Measurements from ENCODE around the gene HARS2.
"Not testable (repeated sequence)": the region's sequence is repeated elsewhere in the genome, so short reads cannot be mapped to it uniquely, and the experiment has no call there.

The HARS2 gene, protein sequence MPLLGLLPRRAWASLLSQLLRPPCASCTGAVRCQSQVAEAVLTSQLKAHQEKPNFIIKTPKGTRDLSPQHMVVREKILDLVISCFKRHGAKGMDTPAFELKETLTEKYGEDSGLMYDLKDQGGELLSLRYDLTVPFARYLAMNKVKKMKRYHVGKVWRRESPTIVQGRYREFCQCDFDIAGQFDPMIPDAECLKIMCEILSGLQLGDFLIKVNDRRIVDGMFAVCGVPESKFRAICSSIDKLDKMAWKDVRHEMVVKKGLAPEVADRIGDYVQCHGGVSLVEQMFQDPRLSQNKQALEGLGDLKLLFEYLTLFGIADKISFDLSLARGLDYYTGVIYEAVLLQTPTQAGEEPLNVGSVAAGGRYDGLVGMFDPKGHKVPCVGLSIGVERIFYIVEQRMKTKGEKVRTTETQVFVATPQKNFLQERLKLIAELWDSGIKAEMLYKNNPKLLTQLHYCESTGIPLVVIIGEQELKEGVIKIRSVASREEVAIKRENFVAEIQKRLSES

DNA sequence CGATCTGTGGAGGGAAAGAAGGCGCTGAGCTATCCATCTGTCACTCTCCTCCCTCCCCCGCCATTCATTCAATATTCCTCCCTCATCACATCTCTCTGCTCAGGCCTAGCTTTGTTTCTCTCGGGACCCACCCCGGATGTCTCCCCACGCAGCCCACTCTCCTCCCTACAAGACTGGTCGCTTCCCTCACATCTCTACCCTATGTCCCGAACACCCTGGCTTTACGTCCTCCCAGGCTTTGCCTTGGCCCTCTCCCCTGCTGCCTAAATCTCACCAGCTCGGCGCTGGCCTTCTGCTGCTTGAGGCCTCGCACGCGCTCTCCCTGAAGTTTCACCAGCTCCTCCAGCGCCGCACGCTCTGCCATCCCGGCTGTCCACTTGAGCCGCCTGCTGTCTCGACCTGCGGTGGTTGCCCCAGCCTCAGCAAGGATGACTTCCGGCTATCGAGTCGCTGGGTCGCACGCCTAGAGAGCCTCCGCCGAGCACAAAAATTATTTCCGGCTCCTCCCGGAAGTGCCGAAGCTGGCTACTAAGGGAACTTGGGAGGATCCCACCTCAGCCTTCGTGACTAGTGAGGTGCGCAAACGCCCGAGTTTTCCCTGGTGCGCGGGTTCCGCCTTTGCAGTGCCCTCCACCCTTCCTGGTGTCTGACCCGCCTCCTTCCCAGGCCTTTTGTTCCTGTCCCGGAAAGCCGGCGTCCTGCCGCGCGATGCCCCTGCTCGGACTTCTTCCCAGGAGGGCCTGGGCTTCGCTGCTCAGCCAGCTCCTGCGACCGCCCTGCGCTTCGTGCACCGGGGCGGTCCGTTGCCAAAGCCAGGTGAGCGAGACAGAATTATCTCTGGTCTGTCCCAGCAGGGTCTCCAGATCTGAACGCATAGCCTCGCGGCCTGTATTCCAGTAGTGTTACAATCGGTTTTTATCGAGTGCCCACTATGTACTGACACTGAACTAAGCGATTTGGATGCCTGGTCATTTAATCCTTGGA is at the start of gene HARS2, which contains the start of gene HARS1:
TSS of gene HARS2 (plus strand) at position 515 of the 984 bp plus-strand sequence. CDS start at position 709, 194 bp downstream.
TSS of gene HARS1 (minus strand) at position 430 of the 984 bp plus-strand sequence. CDS start at position 364, 66 bp downstream.
- DNase-seq = peak; percentile 95 to 97

DNA sequence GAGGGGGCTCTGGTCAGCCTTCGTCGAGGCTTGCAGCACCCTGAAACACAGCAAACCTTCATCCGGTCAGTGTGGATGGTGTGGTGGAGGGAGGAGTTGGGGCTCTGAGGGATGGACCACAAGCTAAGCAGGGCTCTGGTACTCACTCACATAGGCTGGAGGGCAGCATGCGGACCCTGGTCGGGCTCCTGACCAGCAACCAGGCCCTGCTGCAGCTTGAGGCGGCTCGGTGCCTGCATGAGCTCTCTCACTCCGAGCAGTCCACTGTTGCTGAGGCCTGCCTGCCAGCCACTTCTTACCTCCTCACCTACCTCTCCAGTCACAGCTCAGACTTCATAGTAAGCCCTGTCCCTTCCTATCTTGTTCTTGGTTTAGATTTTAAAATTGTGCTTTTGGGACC is 49.5 kb upstream of the HARS2 start:
- no peak for DNase-seq

DNA sequence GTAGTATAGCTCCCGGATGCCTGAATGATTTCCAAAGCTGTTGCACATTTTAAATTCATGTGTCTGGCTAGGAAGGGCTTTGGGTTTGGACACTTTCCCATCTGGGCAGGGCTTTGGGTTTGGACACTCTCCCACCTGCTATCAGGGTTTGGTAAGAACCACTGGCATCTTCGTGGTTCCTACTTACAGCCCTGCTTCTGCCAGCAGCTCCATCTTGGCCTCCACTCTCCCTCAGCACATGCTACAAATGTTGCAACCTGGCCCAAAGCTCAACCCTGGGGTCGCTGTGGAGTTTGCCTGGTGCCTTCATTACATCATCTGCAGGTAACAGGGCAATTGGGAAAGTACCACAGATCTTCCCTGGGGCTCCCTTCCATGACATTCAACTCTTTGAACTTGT is 48.5 kb upstream of the HARS2 start:
- no peak for DNase-seq

DNA sequence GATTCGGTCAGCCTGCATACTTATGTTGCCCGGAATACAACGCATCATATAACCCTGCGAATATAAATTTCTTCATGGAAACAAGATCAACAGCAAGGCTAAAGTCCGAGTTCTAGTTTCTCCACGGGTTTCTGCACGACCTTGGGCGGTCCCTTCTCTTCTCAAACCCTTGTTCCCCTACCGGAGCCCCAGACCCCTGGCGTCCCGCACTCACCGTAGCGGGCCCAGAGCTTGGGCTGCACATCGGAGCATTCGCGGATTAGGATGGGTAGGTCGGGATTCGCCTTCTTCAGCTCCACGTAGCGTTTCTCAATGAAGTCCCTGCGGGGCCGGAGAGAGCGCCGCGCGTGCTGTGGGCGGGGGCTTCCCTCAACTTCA is 44.2 kb upstream of the HARS2 start:
- DNase-seq = peak in 1 of 2 experiments; percentile 23

DNA sequence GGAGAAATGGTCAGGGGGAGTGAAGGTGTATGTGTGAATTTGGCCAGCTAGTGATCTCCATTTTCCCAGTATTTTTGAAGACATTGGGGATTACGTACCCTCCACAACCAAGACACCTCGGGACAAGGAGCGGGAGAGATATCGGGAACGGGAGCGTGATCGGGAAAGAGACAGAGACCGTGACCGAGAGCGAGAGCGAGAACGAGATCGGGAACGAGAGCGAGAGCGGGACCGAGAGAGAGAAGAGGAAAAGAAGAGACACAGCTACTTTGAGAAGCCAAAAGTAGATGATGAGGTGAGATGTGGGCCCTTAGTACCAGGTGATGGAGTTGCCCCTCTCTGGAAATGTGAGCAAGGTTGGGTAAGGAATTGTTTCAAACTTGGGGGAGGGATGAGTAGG is 32.4 kb upstream of the HARS2 start:
- DNase-seq = no peak

DNA sequence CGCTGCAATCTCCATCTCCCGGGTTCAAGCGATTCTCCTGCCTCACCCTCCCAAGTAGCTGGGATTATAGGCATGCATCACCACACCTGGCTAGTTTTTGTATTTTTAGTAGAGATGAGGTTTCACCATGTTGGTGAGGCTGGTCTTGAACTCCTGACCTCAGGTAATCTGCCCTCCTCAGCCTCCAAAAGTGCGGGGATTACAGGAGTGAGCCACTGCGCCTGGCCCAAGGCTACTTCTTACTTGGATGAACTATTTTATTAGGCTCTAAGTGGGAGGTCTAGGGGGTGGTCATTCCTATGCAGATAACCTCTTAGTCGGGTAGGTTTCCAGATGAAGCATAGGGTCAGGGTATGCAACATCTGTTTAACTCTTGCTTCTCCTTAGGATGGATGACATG is 30.9 kb upstream of the HARS2 start:
- not testable (repeated sequence) for DNase-seq

DNA sequence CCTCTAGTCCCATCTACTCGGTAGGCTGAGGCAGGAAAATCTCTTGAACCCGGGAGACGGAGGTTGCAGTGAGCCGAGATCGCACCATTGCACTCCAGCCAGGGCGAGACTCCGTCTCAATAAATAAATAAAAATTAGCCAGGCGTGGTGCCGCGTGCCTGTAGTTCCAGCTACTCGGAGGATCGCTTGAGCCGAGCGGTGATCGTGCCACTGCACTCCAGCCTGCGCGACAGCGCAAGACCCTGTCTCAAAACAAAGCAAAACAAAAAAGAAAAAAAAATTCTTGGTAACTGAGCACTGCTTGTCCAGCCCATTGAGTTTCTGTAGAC is 27.3 kb upstream of the HARS2 start:
- no peak for DNase-seq

DNA sequence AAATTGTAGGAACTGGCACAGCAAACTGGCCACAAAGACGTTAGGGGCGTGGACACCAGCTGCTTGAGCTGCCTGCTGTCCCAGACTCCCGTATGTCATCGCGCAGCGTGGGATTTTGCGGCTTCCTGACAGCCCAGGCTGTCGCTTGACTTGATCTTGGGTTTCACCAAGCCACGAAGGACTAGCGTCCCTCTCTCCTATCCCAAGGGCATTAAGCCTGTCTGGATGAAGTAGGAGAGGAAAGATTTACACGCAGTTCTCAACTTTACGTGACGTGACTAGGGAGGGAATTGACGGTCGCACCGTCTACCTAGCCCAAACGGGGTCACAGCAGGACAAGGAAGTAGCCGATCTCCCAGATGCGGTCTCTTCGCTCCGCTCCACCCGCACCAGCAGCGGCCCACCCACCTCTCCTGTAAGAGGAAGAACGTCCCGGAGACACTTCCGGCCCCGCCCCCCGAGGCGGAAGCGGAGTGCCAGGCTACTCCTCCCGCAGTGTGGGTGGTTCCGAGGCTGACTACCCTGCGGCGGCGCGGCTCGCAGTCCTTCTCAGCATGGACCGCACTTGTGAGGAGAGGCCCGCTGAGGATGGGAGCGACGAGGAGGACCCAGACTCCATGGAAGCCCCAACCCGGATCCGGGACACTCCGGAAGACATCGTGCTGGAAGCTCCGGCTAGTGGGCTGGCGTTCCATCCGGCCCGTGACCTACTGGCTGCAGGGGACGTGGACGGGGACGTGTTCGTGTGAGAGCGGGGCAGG is 26.7 kb upstream of the HARS2 start, which contains the start of gene WDR55:
TSS of gene WDR55 (plus strand) at position 546 of the 761 bp plus-strand sequence. CDS start at position 555, 9 bp downstream.
- peak; percentile 94 to 95 for DNase-seq

DNA sequence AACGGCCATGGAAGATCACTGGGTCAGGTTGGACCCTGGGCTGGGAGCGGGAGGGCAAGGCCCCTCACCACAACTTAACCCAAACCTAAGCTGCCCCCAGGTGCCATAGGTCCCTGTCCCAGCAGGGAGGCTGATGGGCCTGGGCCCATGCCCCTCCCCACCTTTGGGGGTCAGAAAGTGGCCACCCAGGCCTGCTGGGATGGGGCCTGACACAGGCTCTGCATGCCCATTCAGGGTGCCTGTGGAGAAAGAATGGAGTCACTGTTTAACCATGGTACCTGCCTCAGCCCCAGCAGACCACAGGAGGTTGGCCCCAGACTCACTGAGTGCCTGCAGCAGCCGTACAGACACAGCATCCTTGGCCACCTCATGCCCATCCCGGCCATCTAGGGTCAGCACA is 20.2 kb upstream of the HARS2 start:
- DNase-seq = not testable (repeated sequence)

DNA sequence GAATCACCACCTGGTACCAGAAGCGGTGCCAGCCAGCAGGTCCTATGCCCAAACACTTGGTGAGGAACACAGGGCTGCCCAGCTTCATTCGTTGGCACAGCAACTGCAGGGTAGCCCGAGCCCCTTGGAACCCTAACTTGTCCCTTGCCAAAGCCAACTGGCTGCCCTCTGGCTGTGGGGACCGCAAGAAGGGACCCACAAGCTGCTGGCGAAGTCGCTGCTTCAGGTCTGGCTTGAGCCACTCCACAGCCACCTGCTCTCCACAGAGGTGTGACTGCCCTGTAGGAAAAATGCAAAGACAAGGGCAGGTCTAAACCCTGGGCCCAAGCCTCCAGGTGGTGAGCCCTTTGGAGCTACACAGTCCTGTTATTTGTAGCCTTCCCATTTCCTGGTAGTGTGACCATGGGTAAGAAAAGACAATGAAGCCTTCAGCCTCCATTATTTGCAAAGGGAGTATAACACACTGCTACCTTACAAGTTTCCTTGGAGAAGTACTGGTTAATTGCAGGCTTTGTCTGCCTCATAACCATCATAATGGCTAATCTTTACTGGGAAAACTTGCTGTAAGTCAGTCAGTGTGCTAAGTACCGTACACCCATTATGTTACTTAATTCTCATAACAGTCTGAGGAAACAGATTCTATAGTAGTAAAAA is 19.7 kb upstream of the HARS2 start:
- DNase-seq = no peak

DNA sequence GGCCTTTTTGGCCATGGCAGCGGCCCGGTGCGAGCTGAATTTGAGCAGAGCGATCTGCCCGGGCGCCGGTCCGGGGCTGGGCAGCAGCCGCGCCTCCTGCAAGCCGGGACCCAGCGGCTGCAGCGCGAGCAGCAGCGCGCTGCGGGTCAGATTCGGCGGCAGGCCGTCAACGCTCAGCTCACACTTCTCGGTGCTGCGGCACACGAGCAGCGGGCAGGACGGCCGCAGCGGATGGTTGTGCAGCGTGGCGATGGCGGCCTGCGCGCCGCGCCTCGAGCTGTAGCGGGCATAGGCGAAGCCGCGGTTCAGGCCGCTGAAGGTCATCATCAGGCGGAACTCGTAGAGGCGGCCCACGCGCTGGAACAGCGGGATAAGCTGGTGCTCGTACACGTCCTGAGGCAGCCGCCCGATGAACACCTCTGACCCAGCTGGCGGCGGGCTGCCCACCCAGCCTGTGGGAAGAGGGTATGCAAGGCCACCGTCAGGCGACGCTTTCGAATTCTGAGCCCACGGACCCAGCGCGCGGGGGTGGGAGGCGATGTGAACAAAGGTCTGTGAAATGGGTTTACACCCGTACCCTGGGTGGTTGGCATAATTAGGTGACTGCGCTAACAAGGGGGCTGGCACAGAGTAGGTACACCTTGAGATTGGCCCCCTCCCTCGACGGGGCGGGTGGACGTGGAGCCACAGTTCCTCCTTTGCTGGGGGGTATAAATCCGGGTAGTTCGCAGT is 18.6 kb upstream of the HARS2 start:
- no peak for DNase-seq

DNA sequence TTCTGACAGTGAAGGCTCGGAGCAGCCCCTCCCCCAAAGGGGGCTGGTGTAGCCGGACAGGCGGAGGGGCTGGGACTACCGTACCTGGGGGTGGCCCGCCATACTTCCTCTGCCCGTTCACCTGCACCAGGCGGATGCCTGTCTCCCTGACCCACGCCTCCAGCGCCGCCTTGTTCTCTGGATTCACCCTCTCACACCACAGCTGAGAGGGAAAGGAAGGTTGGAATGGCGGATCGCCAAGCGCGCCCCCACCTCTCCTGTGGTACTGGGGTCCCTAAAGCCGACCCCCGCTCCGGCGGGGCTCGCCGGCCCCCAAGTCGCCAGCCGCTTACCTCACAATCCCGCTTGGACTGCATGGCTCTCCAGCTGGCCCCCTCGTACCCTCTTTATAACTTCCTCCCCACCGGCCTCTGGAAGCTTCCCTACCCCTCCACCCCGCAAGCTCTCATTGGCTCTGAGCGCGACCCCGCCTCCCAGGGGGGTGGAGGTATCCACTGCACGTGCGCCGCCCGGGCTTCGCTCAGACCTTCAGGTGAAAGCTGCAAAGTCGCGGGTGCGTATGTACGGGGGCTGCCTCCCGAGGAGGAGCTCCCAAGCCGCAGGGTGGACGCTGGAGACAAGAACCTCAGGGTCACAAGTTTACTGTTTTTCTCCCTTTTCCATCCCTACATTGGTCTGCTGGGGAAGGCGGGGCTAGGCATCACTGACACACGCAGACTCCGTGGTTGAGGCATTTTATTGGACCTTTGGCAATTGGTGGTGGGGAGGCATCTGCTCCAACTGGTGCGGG is 17.9 kb upstream of the HARS2 start, which contains the start of gene DND1:
TSS of gene DND1 (minus strand) at position 390 of the 790 bp plus-strand sequence. CDS start at position 356, 34 bp downstream.
- no peak for DNase-seq

DNA sequence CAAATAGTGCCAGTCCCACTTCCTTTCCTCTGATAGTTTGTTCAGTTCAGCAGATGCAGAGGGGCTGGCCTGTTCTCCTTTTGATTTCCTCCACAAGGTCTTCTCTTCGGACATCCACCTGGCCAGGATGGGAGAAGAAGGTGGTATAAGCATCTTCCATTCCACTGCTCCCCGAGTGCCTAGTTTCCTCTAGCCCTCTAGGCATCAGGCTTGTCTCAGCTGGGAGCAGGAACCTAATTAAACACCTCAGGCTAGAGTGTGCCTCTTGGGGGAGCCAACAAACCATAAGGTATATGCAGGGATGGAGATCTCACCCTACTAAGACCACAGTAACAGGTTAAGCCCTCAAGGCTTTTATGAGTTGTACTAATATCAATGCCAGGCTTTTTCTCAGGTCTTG is 17.0 kb upstream of the HARS2 start:
- no peak for DNase-seq

DNA sequence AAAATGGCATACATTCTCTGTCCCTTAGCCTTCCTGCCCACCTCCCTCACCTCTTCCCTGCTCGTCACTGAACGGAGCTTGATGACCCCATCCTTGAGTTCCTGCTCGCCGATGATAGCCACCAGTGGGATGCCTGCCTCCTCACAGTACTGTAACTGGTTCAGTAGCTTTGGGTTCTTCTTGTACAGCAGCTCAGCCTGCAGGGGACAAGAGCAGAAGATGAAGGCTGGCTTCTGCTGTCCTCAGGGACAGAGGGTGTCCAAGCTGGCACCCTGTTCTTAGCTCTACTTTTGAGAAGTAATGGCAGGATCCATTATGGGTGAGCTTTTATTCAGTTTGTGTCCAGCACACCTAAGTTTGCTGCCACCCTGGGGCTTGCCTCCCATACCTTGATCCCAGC is 16.6 kb upstream of the HARS2 start:
- DNase-seq = no peak

DNA sequence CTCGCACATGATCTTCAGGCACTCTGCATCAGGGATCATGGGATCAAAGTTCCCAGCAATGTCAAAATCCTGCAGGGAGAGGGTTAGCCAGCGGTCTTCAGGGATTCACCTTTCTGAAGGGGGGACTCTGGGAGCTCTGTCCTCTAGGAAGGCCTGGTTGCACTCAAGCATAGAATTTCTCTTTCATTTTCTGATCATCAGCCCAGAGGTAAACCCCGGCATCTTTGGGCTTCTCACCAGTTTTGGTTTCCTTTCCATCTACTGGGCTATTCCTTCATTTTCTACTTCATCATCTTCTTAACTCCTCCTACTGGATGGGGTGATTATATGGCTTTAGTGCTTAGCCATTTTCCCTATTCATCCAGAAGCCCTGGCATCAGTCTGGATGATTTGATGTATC is 13.3 kb upstream of the HARS2 start:
- no peak for DNase-seq

DNA sequence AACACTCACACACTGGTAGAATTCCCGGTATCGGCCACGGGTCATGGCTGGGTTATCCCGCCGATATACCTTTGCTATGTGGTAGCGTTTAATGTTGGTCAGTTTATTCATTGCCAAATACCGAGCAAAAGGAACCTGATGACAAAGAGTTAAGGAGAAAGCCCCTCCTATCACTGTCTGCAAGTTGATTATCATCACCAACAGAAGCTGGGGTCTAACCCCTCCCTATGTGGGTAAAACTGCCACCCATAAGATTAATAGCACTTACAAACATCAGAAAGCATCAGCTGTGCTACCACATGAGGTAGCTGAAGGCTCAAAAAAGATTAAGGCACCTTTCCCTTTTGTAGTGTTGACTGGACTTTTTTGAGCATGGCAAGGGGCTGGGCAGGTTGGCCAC is 12.3 kb upstream of the HARS2 start:
- no peak for DNase-seq

DNA sequence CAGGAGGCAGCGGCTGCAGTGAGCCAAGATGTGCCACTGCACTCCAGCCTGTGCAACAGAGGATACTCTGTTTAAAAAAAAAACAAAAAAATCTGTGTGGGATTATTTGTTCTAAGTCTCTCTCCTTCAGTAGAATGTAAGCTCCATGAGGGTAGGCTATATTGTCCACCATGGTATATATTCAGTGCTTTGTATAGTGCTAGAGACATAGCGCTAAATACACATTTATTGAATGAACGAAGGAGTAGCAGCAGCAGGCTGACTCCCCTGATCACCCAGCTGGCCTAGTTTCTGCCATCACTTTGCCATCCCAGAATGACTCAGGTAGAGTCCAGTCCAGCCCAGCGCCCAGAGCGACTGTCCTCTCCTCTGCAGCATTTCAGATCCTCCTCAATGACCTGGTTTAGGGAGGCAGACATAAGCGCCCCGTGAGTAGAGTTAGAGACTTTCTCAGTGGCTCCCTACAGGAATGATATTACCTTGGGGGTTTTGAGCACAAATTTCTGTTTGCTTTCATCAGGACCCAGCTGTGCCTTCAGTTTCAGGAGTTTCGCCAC is 801 bp upstream of the HARS2 start:
- DNase-seq = no peak

DNA sequence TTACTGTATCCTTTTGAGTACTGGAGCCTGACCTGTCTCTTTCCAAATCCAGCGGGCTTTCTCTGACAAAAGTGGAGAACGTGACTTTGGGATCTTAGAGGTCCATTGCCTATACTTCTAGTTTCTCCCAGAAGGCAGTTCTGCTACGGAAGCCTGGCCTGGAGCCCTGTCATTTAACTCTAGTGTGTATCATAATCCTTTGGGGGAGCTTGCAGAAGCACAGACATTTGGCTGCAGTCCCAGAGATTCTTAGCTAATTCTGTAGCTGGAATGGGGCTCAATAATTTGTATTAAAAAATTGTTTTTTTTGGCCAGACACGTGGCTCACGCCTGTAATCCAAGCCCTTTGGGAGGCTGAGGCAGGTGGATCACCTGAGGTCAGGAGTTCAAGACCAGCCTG is 3.0 kb downstream of the HARS2 start:
- DNase-seq = no peak

DNA sequence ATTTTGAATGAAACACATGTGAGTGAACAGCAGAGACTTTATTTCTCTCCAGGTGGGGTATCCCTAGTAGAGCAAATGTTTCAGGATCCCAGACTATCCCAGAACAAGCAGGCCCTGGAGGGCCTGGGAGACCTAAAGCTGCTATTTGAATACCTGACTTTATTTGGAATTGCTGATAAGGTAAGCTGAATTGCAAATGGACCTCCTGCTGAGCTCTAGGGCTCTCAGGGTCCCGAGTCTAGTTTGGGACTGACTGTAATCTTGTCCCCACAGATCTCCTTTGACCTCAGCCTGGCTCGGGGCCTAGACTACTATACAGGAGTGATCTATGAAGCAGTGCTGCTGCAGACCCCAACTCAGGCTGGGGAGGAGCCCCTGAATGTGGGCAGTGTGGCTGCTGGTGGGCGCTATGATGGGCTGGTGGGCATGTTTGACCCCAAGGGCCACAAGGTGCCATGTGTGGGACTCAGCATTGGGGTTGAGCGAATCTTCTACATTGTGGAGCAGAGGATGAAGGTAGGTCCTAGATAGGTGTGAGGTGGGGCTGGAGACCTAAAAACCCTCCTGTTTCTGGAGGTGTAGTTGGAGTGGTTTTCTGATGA is 5.7 kb downstream of the HARS2 start:
- no peak for DNase-seq
